Liver (tissue), 9 donors: ENCODE results near the gene ZNF467. TPM values are rescaled to one million over a fixed set of nuclear protein-coding genes. Genes with fewer than 3 reads are reported as not detected.

Experiments
- DNase-seq: peaks from one replicate; pipeline ENCODE4 v3.0.0-alpha.2; 2017; ENCODE audit warnings: low spot score
- H3K27ac ChIP-seq, 2 donors: one replicate each; pipeline ENCODE4 v1.7.0; 2013; ENCODE audit warnings: inconsistent platforms in 2 of 2, low read length in 2 of 2, control low read depth in 1 of 2, low read depth in 1 of 2, mild to moderate bottlenecking in 1 of 2
- H3K27me3 ChIP-seq, 4 donors: one replicate each; pipeline versions ENCODE4 v1.6.1 to v1.7.0; 2013; ENCODE audit warnings: low read length in 3 of 4, inconsistent platforms in 1 of 4, mild to moderate bottlenecking in 1 of 4, moderate library complexity in 1 of 4; ENCODE audit not compliant: control insufficient read depth in 4 of 4, insufficient read depth in 4 of 4
- H3K36me3 ChIP-seq, 4 donors: one replicate each; pipeline versions ENCODE4 v1.6.1 to v1.7.0; 2013; ENCODE audit warnings: low read length in 3 of 4, mild to moderate bottlenecking in 3 of 4, low read depth in 1 of 4, moderate library complexity in 1 of 4; ENCODE audit not compliant: control insufficient read depth in 4 of 4, insufficient read depth in 3 of 4
- H3K4me1 ChIP-seq, 4 donors: one replicate each; pipeline versions ENCODE4 v1.6.1 to v1.7.0; 2013; ENCODE audit warnings: low read length in 3 of 4, mild to moderate bottlenecking in 3 of 4, moderate library complexity in 1 of 4; ENCODE audit not compliant: control insufficient read depth in 4 of 4, insufficient read depth in 4 of 4
- H3K4me3 ChIP-seq, 3 donors: one replicate each; pipeline versions ENCODE4 v1.6.1 to v1.7.0; 2013; ENCODE audit warnings: low read length in 3 of 3, control low read depth in 1 of 3, low read depth in 1 of 3, mild to moderate bottlenecking in 1 of 3
- H3K9ac ChIP-seq, 2 donors: one replicate each; pipeline ENCODE4 v1.7.0; 2013; ENCODE audit warnings: low read length in 2 of 2, mild to moderate bottlenecking in 2 of 2, moderate library complexity in 2 of 2, control low read depth in 1 of 2, low read depth in 1 of 2
- H3K9me3 ChIP-seq, 4 donors: one replicate each; pipeline versions ENCODE4 v1.6.1 to v1.7.0; 2013; ENCODE audit warnings: low read length in 3 of 4; ENCODE audit not compliant: control insufficient read depth in 4 of 4
- ATF3 ChIP-seq: IDR thresholded peaks from 2 replicates; pipeline ENCODE4 v1.6.1; 2016; ENCODE audit warnings: antibody characterized with exemption
- EGR1 ChIP-seq, 2 donors: IDR thresholded peaks; 2 replicates each; pipeline ENCODE4 v1.6.1; 2016 to 2018; ENCODE audit warnings: antibody characterized with exemption in 2 of 2, low read depth in 2 of 2
- FOXA1 ChIP-seq: IDR thresholded peaks from 2 replicates; pipeline ENCODE4 v1.6.1; 2016; ENCODE audit warnings: antibody characterized with exemption
- FOXA2 ChIP-seq: IDR thresholded peaks from 2 replicates; pipeline ENCODE4 v1.6.1; 2016; ENCODE audit warnings: antibody characterized with exemption
- GABPA ChIP-seq, 2 donors: IDR thresholded peaks in 1 of 2; conservative IDR thresholded peaks in 1 of 2; 2 replicates each; pipeline ENCODE4 v1.6.1; 2016; ENCODE audit warnings: antibody characterized with exemption in 2 of 2, mild to moderate bottlenecking in 1 of 2, moderate library complexity in 1 of 2
- HNF4G ChIP-seq: IDR thresholded peaks from 2 replicates; pipeline ENCODE4 v1.6.1; 2016; ENCODE audit warnings: antibody characterized with exemption
- JUND ChIP-seq, 2 donors: IDR thresholded peaks; 2 replicates each; pipeline ENCODE4 v1.6.1; 2016; ENCODE audit warnings: antibody characterized with exemption in 2 of 2
- NR2F2 ChIP-seq: IDR thresholded peaks from 2 replicates; pipeline ENCODE4 v1.6.1; 2016; ENCODE audit warnings: antibody characterized with exemption
- TAF1 ChIP-seq: conservative IDR thresholded peaks from 2 replicates; pipeline ENCODE4 v1.6.1; 2016; ENCODE audit warnings: antibody characterized with exemption, mild to moderate bottlenecking
- YY1 ChIP-seq: IDR thresholded peaks from 2 replicates; pipeline ENCODE4 v1.6.1; 2016; ENCODE audit warnings: antibody characterized with exemption, mild to moderate bottlenecking
- ZBTB33 ChIP-seq: IDR thresholded peaks from 2 replicates; pipeline ENCODE4 v1.6.1; 2016; ENCODE audit warnings: antibody characterized with exemption
- WGBS: extraction: QIAGEN DNeasy Blood & Tissue Kit; methylation state at CpG from one replicate; pipeline ENCODE4 v1.1.7; 2013; 5-methylcytosine and 5-hydroxymethylcytosine counted together
- polyA plus RNA-seq, 2 donors: library from polyadenylated mRNA; stranded (reverse) in 1 of 2; unstranded in 1 of 2; fragments of 200-250 nt in 1 of 2; fragments of >200 nt in 1 of 2; fragmentation: Nextera tagmentation in 1 of 2; extraction: Ambion mirVana in 1 of 2; gene quantifications; one replicate each; pipeline versions ENCODE4 v1.2.1 to v1.2.3, GENCODE V29; 2013 to 2015
- total RNA-seq, 2 donors: library from RNA; depleted of rRNA; stranded (reverse); fragments of >200 nt; gene quantifications; one replicate each; pipeline ENCODE4 v1.2.3, GENCODE V29; 2014
- donor health status: healthy.
- donor health status: healthy.
- donor health status: healthy.
- donor health status: healthy.
- donor health status: healthy.

Gene ZNF467
- total and polyA plus RNA-seq, 4 donors = 2.8 to 4.0 (median 3.7) TPM

GRCh38 chr7:149716007-149716931 is 57.1 kb downstream of the ZNF467 start:
- 90% methylated on average over 11 of the region's 11 CpGs for WGBS
- Histone ChIP-seq H3K9ac (no peak overlapping the region), H3K4me1 (peaks cover 6 to 25% (median 16%) of the 10 kb centered on the region in 4 donors), H3K36me3 (no peaks in the 10 kb centered on the region), H3K9me3 (peaks cover 0 to 2% (median 0%) of the 10 kb centered on the region in 4 donors), H3K27ac (no peak overlapping the region), H3K27me3 (no peaks in the 10 kb centered on the region), H3K4me3 (no peak overlapping the region)
- no peak for TF ChIP-seq FOXA2
- no peak for TF ChIP-seq ATF3
- no peak for TF ChIP-seq EGR1 (IDR thresholded peaks at IDR 0.05; ENCODE audit: low read depth in 2 of 2)
- DNase-seq = peak; percentile 31

- Histone ChIP-seq H3K27ac (no peak overlapping the region), H3K36me3 (no peaks in the 10 kb centered on the region), H3K4me1 (peaks cover 6 to 18% (median 12%) of the 10 kb centered on the region in 4 donors), H3K4me3 (peak overlapping the region in 1 of 3 donors; percentile 90), H3K9me3 (peaks cover 0 to 8% (median 3%) of the 10 kb centered on the region in 4 donors), H3K27me3 (no peaks in the 10 kb centered on the region), H3K9ac (no peak overlapping the region)
- WGBS = 79% methylated on average over 8 of the region's 8 CpGs
- no peak for DNase-seq
- TF ChIP-seq TAF1 = no peak
These were observed 57.9 kb downstream of the ZNF467 start for GRCh38 chr7:149715476-149715875.

GRCh38 chr7:149714910-149715471 is 58.4 kb downstream of the ZNF467 start:
- peaks cover 3 to 13% (median 8%) of the 10 kb centered on the region in 4 donors for H3K4me1 ChIP-seq
- H3K9ac ChIP-seq = no peak overlapping the region
- H3K27ac ChIP-seq = peak overlapping the region in 1 of 2 donors; percentile 31
- H3K27me3 ChIP-seq = no peaks in the 10 kb centered on the region
- TF ChIP-seq FOXA1 (no peak), ATF3 (no peak), YY1 (no peak), GABPA (IDR thresholded peaks at IDR 0.05 in 1 of 2, conservative IDR thresholded peaks at IDR 0.05 in 1 of 2) (no peak), HNF4G (no peak), NR2F2 (no peak), ZBTB33 (no peak), JUND (IDR thresholded peaks at IDR 0.05) (no peak)
- WGBS = 8% methylated on average over 48 of the region's 48 CpGs
- H3K9me3 ChIP-seq = peaks cover 0 to 11% (median 5%) of the 10 kb centered on the region in 4 donors
- no peaks in the 10 kb centered on the region for H3K36me3 ChIP-seq
- no peak for DNase-seq
- H3K4me3 ChIP-seq = peak overlapping the region; percentile 44 to 90 (median 56)

Other genes starting within 250 kb of the ZNF467 start
- 1 to 10 TPM; 5.2 to 9.4 TPM for gene ZNF862, start 64.8 kb upstream of the ZNF467 start, total RNA-seq
- 1 to 10 TPM; 1.9 to 2.5 TPM for gene ZNF862, start 64.8 kb upstream of the ZNF467 start, polyA plus RNA-seq
- gene ATP6V0E2, start 100.4 kb upstream of the ZNF467 start, total RNA-seq = 10 to 100 TPM in 1 of 2 donors, 1 to 10 TPM in 1; 9.8 to 41.2 TPM
- gene ATP6V0E2, start 100.4 kb upstream of the ZNF467 start, polyA plus RNA-seq = 10 to 100 TPM; 53.7 to 77.1 TPM